Measurements from ENCODE around the gene FGA.

GRCh38 chr4:154623995-154624394, 33.5 kb upstream of the FGA start:
- TF ChIP-seq CTCF (IDR thresholded peaks at IDR 0.05; ENCODE audit: low read depth, low read length): no peak
- no peak for TF ChIP-seq EZH2phosphoT487 (IDR thresholded peaks at IDR 0.05; ENCODE audit: low read depth)
